HG03064 (cell line): ENCODE data around the gene INSRR.

Experiments used
- ATAC-seq: cut with Tn5 transposase; IDR thresholded peaks from one replicate; pipeline ENCODE4 v1.9.1; 2021; ENCODE audit warnings: low read depth; ENCODE audit not compliant: unreplicated experiment

Gene INSRR

GRCh38 chr1:156809711-156810366 lies 49.1 kb downstream of the INSRR start:
- no peak for ATAC-seq

- ATAC-seq, result no peak
These were observed 49.6 kb downstream of the INSRR start for GRCh38 chr1:156809281-156809680.

GRCh38 chr1:156808186-156809030 lies 50.5 kb downstream of the INSRR start:
- no peak for ATAC-seq

- ATAC-seq, result no peak
These were observed 51.3 kb downstream of the INSRR start for GRCh38 chr1:156807627-156808026.

GRCh38 chr1:156806512-156807440 lies 52.1 kb downstream of the INSRR start:
- ATAC-seq, result no peak

- ATAC-seq, result no peak
These were observed 53.0 kb downstream of the INSRR start for GRCh38 chr1:156805766-156806511.

- no peak for ATAC-seq
These were observed 54.2 kb downstream of the INSRR start for GRCh38 chr1:156804572-156805243.

- no peak for ATAC-seq
These were observed 54.9 kb downstream of the INSRR start for GRCh38 chr1:156804026-156804425.

GRCh38 chr1:156803086-156803851 lies 55.6 kb downstream of the INSRR start:
- ATAC-seq, result no peak

GRCh38 chr1:156802421-156802935 lies 56.4 kb downstream of the INSRR start:
- no peak for ATAC-seq

GRCh38 chr1:156801409-156802121 lies 57.4 kb downstream of the INSRR start:
- ATAC-seq, result no peak

- ATAC-seq, result no peak
These were observed 61.6 kb downstream of the INSRR start for GRCh38 chr1:156797212-156797871.

- ATAC-seq, result no peak
These were observed 62.4 kb downstream of the INSRR start for GRCh38 chr1:156796340-156797097.

- ATAC-seq, result no peak
These were observed 63.1 kb downstream of the INSRR start for GRCh38 chr1:156795787-156796186.

- ATAC-seq, result no peak
These were observed 63.6 kb downstream of the INSRR start for GRCh38 chr1:156795374-156795733.

- no peak for ATAC-seq
These were observed 64.2 kb downstream of the INSRR start for GRCh38 chr1:156794506-156795373.
